ENCODE results near the gene RBM18. TPM values are rescaled to one million over a fixed set of nuclear protein-coding genes. Genes with fewer than 3 reads are reported as not detected.

RBM18 gene
- total RNA-seq, 3 donors from 2014 or later: 15.6 to 21.5 (median 17.2) TPM

DNA sequence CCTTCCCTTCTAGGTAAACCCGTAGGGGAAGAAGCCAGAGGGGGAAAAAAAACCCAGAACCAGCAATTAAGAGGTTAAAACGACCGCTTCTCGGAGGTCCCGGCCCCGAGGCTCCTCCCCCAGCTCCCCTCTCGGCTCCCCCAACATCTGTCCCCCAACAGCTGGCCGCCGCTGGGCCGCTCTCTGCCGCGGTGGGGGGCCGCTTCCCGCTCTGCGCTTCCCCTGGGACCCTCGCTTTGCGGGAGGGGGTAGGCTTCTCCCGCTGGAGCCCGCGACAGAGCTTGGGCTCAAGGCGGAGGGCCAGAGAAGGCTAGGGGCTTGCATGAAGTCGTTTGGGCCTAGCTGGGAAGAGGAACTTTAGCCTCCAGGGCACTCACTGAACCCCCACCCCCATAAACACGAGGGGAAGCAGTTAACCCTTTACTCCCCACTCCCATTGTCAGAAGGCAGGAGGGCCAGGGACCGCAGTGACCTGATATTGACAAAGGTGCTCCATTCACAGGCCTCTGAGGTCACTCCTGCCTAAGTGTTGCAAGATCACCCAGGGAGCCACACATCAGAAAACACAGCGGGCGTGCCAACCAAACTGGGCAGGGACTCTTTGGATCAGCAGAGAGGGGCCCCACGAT, 43.3 kb downstream of the RBM18 start:
- no peaks in the 10 kb centered on the region for H3K9me3 ChIP-seq
- intact Hi-C loops (cut with DNase I, micrococcal nuclease): loop anchor here in 1 of 2 donors (10.0 kb wide), 1 partner anchor 64 kb away; no protein-coding TSS in a partner anchor
- TF ChIP-seq, protein P1, sequence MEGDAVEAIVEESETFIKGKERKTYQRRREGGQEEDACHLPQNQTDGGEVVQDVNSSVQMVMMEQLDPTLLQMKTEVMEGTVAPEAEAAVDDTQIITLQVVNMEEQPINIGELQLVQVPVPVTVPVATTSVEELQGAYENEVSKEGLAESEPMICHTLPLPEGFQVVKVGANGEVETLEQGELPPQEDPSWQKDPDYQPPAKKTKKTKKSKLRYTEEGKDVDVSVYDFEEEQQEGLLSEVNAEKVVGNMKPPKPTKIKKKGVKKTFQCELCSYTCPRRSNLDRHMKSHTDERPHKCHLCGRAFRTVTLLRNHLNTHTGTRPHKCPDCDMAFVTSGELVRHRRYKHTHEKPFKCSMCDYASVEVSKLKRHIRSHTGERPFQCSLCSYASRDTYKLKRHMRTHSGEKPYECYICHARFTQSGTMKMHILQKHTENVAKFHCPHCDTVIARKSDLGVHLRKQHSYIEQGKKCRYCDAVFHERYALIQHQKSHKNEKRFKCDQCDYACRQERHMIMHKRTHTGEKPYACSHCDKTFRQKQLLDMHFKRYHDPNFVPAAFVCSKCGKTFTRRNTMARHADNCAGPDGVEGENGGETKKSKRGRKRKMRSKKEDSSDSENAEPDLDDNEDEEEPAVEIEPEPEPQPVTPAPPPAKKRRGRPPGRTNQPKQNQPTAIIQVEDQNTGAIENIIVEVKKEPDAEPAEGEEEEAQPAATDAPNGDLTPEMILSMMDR (IDR thresholded peaks at IDR 0.05): no peak
- DNase-seq (no peak), ATAC-seq (no peak)
- H3K36me3 ChIP-seq (ENCODE audit: low read depth): no peaks in the 10 kb centered on the region
- no peak overlapping the region for H3K4me3 ChIP-seq
- peaks cover 13% of the 10 kb centered on the region for H3K4me1 ChIP-seq (ENCODE audit: low read depth)

- no peaks in the 10 kb centered on the region for H3K36me3 ChIP-seq (ENCODE audit: low read depth)
- no peak overlapping the region for H3K4me3 ChIP-seq
- H3K4me1 ChIP-seq (ENCODE audit: low read depth): peaks cover 9% of the 10 kb centered on the region
- TF ChIP-seq, protein P1 (IDR thresholded peaks at IDR 0.05): no peak
- intact Hi-C loops (cut with DNase I, micrococcal nuclease): loop anchor here in 1 of 2 donors (10.0 kb wide), 1 partner anchor 64 kb away; no protein-coding TSS in a partner anchor
- H3K9me3 ChIP-seq: no peaks in the 10 kb centered on the region
- ATAC-seq (no peak), DNase-seq (no peak)
Measured at GRCh38 chr9:122220673-122221182, 43.9 kb downstream of the RBM18 start.

DNA sequence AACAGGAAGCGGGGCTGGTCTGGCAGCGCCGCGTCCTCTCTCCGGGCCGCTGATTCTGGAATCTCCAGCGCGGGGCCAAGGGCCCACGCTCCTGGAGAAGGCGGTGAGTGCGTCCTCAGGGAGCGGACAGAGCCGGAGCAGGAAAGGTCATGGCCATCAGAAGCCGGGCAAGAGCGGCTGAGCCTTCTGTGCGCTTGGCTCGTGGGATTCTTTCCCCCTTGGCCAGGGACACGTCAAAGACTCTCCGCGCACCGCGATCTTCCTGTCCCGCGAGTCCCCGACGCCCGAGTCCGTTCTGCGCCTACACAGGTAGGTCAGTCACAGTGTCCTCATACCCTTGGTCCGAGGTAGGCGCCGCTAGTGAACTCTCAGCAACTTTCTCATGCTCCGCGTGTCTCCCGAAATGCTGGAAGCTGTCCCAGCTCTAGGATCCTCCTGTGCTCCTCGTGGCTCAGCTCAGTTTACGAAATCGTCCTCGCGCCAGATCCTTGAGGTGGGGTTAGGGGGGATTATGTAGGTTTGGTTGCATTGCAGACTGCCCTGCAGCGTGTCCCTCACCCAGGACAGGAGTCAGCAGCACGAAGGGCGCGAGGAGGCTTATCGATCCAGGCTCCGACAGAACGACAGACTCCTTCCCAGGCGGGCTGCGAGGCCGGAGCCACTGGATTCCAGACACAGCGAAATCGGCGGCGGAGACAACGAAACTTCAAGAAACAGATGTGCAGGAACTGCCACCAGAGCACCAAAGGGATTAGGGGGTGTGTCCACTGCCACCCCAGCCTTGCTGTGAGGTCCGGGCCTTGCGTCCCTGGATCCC, 44.6 kb downstream of the RBM18 start:
- DNase-seq (peak in 1 of 3 donors; percentile 51), ATAC-seq (peak; percentile 16)
- H3K9me3 ChIP-seq: no peaks in the 10 kb centered on the region
- TF ChIP-seq, protein P1 (IDR thresholded peaks at IDR 0.05): no peak
- no peak overlapping the region for H3K4me3 ChIP-seq
- H3K4me1 ChIP-seq (ENCODE audit: low read depth): peaks cover 9% of the 10 kb centered on the region
- intact Hi-C loops (cut with DNase I, micrococcal nuclease): loop anchor here in 1 of 2 donors (10.0 kb wide), 1 partner anchor 65 kb away; no protein-coding TSS in a partner anchor
- no peaks in the 10 kb centered on the region for H3K36me3 ChIP-seq (ENCODE audit: low read depth)

DNA sequence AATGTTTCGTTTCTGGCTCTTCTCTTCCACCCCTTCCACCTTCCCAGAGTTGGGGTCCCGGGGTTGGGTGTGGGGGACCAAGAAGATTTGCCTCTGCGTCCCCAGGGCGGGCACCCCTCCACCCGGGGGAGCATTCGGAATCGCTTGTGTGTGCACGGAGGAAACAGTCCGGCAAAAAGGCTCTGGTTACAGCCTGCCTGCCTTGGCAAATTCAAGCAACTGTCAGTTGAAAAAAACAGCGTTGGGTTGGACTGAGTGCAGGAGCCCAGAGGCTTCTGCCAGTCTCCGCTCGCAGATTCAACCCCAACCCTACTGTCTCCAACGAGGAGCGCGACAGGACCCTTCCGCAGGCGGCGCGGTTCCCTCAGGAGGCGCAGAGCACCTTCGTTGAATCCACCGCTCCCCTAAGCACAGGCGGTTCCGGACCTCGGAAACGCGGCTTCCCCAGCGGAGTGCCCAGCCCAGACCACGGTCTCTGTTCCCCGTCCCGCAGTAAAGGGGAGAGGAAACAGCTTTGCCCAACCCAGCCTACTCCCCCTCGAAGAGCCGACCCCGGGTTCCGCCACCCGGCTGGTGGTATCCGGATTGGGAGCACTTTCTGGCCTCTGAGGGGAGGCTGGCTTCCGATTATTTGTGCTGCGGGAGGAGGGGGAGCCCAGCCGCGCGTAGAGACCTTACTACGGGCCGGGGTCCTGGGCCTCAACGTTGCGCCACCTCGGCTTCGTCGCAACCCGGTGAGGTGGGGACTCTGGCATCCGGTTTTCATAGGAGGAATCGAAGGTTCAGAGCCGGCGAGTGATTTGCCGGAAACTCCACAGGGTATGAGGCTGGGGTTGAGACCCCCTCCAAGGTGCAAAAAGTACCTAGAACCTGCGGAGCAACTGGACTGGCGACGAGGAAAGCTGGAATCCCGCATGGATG, 45.4 kb downstream of the RBM18 start:
- Histone ChIP-seq H3K36me3 (ENCODE audit: low read depth) (no peaks in the 10 kb centered on the region), H3K4me3 (no peak overlapping the region), H3K4me1 (ENCODE audit: low read depth) (peaks cover 11% of the 10 kb centered on the region), H3K9me3 (no peaks in the 10 kb centered on the region)
- DNase-seq (no peak), ATAC-seq (peak; percentile 34)
- intact Hi-C loops (cut with DNase I, micrococcal nuclease): no loop called here
- TF ChIP-seq, protein P1 (IDR thresholded peaks at IDR 0.05): no peak
